H1 (cell line): Measurements from ENCODE around the gene PLCL1. TPM values are rescaled to one million over a fixed set of nuclear protein-coding genes. Genes with fewer than 3 reads are reported as not detected.

ENCODE experiments used
- CTBP2 ChIP-seq: IDR thresholded peaks from 2 replicates; pipeline ENCODE4 v1.7.0; 2011; ENCODE audit warnings: borderline replicate concordance, mild to moderate bottlenecking, moderate library complexity, mixed read lengths, low read length; ENCODE audit not compliant: insufficient read depth, insufficient read length
- GTF2F1 ChIP-seq: IDR thresholded peaks from 2 replicates; pipeline ENCODE4 v1.6.1; 2012; ENCODE audit warnings: low read depth, low read length, improper control_type of control experiment, borderline replicate concordance
- HDAC2 ChIP-seq, 2 experiments: fragments of 300-600 bp in 1 of 2; sonication (generic) in 1 of 2; IDR thresholded peaks; 2 replicates each; pipeline ENCODE4 v1.6.1; 2011 to 2012; ENCODE audit warnings: low read depth in 2 of 2, low read length in 2 of 2, mild to moderate bottlenecking in 2 of 2, moderate library complexity in 2 of 2, borderline replicate concordance in 1 of 2, inconsistent platforms in 1 of 2
- HDAC6 ChIP-seq: IDR thresholded peaks from one replicate; pipeline ENCODE4 v1.7.1; 2012; ENCODE audit warnings: low read depth, mild to moderate bottlenecking, inconsistent platforms, low read length, moderate library complexity
- JUN ChIP-seq: IDR thresholded peaks from 2 replicates; pipeline ENCODE4 v1.6.1; 2011; ENCODE audit warnings: low read depth, mild to moderate bottlenecking, improper control_type of control experiment, low read length
- POU5F1 ChIP-seq: IDR thresholded peaks from 2 replicates; pipeline ENCODE4 v1.6.1; 2011; ENCODE audit warnings: low read depth, mild to moderate bottlenecking, low read length, moderate library complexity
- polyA plus RNA-seq, 7 experiments: library from polyadenylated mRNA; depleted of rRNA in 3 of 7; stranded (reverse) in 5 of 7; unstranded in 2 of 7; fragments of >200 nt in 5 of 7; fragments of 200-250 nt in 2 of 7; gene quantifications; 1 replicate in 5 of 7; 2 replicates in 1 of 7; 4 replicates in 1 of 7; pipeline versions ENCODE4 v1.2.1 to v1.2.3, GENCODE V29; 2011 to 2013; ENCODE audit warnings: missing spikeins in 2 of 7, mixed read lengths in 2 of 7
- total RNA-seq: library from RNA; stranded (reverse); fragmentation: NEBNext Ultra II Directional; extraction: Animal tissue kit (Norgen Biotek cat#: 25700); gene quantifications from 2 replicates; pipeline ENCODE4 v1.2.1, GENCODE V29; 2021
- TF ChIP-seq, protein P1 (sequence below): fragments of 300-600 bp; sonication (generic); IDR thresholded peaks from 2 replicates; pipeline ENCODE4 v1.7.1; 2012; ENCODE audit warnings: low read length, moderate library complexity, mild to moderate bottlenecking, inconsistent platforms; ENCODE audit not compliant: insufficient replicate concordance

Gene PLCL1
- total and polyA plus RNA-seq, 2 of the 8 experiments (the other 6 are each of a cell fraction or from before 2014, with no cell fraction given) = not detected

DNA sequence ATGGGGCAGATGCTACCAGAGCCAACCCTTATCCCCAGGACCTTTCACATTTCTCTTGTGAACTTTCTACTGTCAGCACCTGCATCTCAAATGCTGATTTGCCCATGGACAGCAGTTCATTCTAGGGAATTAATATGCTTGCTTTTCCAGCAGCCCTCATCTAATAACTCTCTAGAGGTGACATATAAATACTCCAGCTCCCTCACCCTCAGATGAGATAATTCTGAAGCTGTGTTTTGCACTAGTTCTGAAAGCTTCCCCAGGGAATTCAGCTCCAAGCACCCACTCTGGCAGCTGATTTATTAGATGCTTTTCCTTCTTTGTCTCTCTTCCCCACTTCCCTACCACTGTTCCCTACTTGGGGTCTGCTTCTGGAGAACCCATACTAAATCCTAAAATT is 62.1 kb downstream of the PLCL1 start (continued):
- TF ChIP-seq, protein P1, sequence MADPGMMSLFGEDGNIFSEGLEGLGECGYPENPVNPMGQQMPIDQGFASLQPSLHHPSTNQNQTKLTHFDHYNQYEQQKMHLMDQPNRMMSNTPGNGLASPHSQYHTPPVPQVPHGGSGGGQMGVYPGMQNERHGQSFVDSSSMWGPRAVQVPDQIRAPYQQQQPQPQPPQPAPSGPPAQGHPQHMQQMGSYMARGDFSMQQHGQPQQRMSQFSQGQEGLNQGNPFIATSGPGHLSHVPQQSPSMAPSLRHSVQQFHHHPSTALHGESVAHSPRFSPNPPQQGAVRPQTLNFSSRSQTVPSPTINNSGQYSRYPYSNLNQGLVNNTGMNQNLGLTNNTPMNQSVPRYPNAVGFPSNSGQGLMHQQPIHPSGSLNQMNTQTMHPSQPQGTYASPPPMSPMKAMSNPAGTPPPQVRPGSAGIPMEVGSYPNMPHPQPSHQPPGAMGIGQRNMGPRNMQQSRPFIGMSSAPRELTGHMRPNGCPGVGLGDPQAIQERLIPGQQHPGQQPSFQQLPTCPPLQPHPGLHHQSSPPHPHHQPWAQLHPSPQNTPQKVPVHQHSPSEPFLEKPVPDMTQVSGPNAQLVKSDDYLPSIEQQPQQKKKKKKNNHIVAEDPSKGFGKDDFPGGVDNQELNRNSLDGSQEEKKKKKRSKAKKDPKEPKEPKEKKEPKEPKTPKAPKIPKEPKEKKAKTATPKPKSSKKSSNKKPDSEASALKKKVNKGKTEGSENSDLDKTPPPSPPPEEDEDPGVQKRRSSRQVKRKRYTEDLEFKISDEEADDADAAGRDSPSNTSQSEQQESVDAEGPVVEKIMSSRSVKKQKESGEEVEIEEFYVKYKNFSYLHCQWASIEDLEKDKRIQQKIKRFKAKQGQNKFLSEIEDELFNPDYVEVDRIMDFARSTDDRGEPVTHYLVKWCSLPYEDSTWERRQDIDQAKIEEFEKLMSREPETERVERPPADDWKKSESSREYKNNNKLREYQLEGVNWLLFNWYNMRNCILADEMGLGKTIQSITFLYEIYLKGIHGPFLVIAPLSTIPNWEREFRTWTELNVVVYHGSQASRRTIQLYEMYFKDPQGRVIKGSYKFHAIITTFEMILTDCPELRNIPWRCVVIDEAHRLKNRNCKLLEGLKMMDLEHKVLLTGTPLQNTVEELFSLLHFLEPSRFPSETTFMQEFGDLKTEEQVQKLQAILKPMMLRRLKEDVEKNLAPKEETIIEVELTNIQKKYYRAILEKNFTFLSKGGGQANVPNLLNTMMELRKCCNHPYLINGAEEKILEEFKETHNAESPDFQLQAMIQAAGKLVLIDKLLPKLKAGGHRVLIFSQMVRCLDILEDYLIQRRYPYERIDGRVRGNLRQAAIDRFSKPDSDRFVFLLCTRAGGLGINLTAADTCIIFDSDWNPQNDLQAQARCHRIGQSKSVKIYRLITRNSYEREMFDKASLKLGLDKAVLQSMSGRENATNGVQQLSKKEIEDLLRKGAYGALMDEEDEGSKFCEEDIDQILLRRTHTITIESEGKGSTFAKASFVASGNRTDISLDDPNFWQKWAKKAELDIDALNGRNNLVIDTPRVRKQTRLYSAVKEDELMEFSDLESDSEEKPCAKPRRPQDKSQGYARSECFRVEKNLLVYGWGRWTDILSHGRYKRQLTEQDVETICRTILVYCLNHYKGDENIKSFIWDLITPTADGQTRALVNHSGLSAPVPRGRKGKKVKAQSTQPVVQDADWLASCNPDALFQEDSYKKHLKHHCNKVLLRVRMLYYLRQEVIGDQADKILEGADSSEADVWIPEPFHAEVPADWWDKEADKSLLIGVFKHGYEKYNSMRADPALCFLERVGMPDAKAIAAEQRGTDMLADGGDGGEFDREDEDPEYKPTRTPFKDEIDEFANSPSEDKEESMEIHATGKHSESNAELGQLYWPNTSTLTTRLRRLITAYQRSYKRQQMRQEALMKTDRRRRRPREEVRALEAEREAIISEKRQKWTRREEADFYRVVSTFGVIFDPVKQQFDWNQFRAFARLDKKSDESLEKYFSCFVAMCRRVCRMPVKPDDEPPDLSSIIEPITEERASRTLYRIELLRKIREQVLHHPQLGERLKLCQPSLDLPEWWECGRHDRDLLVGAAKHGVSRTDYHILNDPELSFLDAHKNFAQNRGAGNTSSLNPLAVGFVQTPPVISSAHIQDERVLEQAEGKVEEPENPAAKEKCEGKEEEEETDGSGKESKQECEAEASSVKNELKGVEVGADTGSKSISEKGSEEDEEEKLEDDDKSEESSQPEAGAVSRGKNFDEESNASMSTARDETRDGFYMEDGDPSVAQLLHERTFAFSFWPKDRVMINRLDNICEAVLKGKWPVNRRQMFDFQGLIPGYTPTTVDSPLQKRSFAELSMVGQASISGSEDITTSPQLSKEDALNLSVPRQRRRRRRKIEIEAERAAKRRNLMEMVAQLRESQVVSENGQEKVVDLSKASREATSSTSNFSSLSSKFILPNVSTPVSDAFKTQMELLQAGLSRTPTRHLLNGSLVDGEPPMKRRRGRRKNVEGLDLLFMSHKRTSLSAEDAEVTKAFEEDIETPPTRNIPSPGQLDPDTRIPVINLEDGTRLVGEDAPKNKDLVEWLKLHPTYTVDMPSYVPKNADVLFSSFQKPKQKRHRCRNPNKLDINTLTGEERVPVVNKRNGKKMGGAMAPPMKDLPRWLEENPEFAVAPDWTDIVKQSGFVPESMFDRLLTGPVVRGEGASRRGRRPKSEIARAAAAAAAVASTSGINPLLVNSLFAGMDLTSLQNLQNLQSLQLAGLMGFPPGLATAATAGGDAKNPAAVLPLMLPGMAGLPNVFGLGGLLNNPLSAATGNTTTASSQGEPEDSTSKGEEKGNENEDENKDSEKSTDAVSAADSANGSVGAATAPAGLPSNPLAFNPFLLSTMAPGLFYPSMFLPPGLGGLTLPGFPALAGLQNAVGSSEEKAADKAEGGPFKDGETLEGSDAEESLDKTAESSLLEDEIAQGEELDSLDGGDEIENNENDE = no peak
- TF ChIP-seq CTBP2 (no peak), JUN (no peak), HDAC2 (IDR thresholded peaks at IDR 0.05; ENCODE audit: borderline replicate concordance in 1 of 2, low read depth in 2 of 2, low read length in 2 of 2) (no peak), HDAC6 (no peak), GTF2F1 (no peak), POU5F1 (no peak)
